GM23338 (cell line): ENCODE data around the gene NPAS4.

ENCODE experiments used
- CREB1 ChIP-seq: fragments of 250-450 bp; sonication (Bioruptor Pico); IDR thresholded peaks from 2 replicates; pipeline ENCODE4 v1.5.0; 2020; ENCODE audit warnings: low read depth, mild to moderate bottlenecking, moderate library complexity
- EZH2 ChIP-seq: fragments of 200-600 bp; sonication (generic); IDR thresholded peaks from one replicate; pipeline ENCODE4 v1.8.0; 2017; ENCODE audit warnings: antibody characterized with exemption, mild to moderate bottlenecking, low read depth; ENCODE audit not compliant: unreplicated experiment
- EZH2phosphoT487 ChIP-seq: fragments of 200-600 bp; sonication (generic); IDR thresholded peaks from one replicate; pipeline ENCODE4 v1.8.1; 2018; ENCODE audit warnings: antibody characterized with exemption; ENCODE audit not compliant: unreplicated experiment
- JUNB ChIP-seq: IDR thresholded peaks from one replicate; pipeline ENCODE4 v1.6.1; 2016; ENCODE audit warnings: antibody characterized with exemption; ENCODE audit not compliant: unreplicated experiment
- POLR2AphosphoS5 ChIP-seq: IDR thresholded peaks from 2 replicates; pipeline ENCODE4 v1.6.1; 2016; ENCODE audit warnings: antibody characterized with exemption, low read depth
- ZNF114 ChIP-seq: fragments of 250-450 bp; sonication (Bioruptor Pico); IDR thresholded peaks from 2 replicates; pipeline ENCODE4 v1.5.0; 2020; ENCODE audit warnings: mild to moderate bottlenecking, moderate library complexity
- TF ChIP-seq, protein P1 (sequence below), 2 experiments: fragments of 200-600 bp in 1 of 2; sonication (generic) in 1 of 2; conservative IDR thresholded peaks; 2 replicates each; pipeline versions ENCODE4 v1.5.1 to v1.6.1; 2016 to 2017; ENCODE audit warnings: antibody characterized with exemption in 2 of 2, low read depth in 2 of 2, mild to moderate bottlenecking in 2 of 2, moderate library complexity in 1 of 2
- TF ChIP-seq, protein P2 (sequence below): IDR thresholded peaks from one replicate; pipeline ENCODE4 v1.6.1; 2018; ENCODE audit warnings: antibody characterized with exemption; ENCODE audit not compliant: unreplicated experiment
- TF ChIP-seq, protein P3 (sequence below): fragments of 250-450 bp; sonication (Bioruptor Pico); IDR thresholded peaks from 2 replicates; pipeline ENCODE4 v1.5.0; 2020; ENCODE audit warnings: mild to moderate bottlenecking, moderate library complexity
- TF ChIP-seq, protein P4 (sequence below): IDR thresholded peaks from 2 replicates; pipeline ENCODE4 v1.6.1; 2016; ENCODE audit warnings: antibody characterized with exemption

DNA sequence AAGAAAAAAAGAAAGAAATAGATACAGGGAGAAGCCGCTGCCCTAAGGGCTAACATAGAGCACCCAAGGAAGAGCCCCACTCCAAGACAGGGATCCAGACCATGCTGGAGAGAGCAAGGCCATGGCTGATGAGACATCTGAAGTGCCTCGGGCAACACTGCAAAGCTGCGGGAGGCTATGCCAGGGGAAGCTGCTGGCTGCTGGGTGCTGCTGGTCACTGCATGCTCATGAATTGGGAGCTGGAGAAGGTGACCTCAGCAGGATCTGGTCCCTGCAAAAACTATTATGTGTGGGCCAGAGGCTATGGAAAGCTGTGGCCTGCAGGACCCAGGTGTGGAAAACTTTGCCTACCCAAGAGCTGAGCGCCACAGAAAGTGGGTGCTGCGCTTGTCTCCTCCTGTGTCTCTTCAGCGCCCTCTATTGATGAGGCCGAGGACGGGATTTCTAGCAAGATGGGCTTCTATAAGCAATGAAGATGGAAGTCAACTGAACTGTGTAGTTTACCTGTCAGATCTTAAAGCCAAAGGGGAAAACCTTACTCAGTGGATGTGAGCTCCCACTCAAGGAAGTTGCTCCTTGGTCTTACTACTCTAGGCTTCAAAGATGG is 32.0 kb upstream of the NPAS4 start:
- no peak for TF ChIP-seq POLR2AphosphoS5
- TF ChIP-seq JUNB: no peak
- TF ChIP-seq, protein P1, sequence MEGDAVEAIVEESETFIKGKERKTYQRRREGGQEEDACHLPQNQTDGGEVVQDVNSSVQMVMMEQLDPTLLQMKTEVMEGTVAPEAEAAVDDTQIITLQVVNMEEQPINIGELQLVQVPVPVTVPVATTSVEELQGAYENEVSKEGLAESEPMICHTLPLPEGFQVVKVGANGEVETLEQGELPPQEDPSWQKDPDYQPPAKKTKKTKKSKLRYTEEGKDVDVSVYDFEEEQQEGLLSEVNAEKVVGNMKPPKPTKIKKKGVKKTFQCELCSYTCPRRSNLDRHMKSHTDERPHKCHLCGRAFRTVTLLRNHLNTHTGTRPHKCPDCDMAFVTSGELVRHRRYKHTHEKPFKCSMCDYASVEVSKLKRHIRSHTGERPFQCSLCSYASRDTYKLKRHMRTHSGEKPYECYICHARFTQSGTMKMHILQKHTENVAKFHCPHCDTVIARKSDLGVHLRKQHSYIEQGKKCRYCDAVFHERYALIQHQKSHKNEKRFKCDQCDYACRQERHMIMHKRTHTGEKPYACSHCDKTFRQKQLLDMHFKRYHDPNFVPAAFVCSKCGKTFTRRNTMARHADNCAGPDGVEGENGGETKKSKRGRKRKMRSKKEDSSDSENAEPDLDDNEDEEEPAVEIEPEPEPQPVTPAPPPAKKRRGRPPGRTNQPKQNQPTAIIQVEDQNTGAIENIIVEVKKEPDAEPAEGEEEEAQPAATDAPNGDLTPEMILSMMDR (conservative IDR thresholded peaks at IDR 0.05; ENCODE audit: low read depth in 2 of 2): peak; percentile 84 to 93
- TF ChIP-seq EZH2phosphoT487: no peak
- TF ChIP-seq CREB1 (CRISPR knock-in tag): no peak
- TF ChIP-seq EZH2: no peak
- no peak for TF ChIP-seq ZNF114 (CRISPR knock-in tag)
- TF ChIP-seq, protein P2, sequence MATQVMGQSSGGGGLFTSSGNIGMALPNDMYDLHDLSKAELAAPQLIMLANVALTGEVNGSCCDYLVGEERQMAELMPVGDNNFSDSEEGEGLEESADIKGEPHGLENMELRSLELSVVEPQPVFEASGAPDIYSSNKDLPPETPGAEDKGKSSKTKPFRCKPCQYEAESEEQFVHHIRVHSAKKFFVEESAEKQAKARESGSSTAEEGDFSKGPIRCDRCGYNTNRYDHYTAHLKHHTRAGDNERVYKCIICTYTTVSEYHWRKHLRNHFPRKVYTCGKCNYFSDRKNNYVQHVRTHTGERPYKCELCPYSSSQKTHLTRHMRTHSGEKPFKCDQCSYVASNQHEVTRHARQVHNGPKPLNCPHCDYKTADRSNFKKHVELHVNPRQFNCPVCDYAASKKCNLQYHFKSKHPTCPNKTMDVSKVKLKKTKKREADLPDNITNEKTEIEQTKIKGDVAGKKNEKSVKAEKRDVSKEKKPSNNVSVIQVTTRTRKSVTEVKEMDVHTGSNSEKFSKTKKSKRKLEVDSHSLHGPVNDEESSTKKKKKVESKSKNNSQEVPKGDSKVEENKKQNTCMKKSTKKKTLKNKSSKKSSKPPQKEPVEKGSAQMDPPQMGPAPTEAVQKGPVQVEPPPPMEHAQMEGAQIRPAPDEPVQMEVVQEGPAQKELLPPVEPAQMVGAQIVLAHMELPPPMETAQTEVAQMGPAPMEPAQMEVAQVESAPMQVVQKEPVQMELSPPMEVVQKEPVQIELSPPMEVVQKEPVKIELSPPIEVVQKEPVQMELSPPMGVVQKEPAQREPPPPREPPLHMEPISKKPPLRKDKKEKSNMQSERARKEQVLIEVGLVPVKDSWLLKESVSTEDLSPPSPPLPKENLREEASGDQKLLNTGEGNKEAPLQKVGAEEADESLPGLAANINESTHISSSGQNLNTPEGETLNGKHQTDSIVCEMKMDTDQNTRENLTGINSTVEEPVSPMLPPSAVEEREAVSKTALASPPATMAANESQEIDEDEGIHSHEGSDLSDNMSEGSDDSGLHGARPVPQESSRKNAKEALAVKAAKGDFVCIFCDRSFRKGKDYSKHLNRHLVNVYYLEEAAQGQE: no peak
- TF ChIP-seq, protein P3, sequence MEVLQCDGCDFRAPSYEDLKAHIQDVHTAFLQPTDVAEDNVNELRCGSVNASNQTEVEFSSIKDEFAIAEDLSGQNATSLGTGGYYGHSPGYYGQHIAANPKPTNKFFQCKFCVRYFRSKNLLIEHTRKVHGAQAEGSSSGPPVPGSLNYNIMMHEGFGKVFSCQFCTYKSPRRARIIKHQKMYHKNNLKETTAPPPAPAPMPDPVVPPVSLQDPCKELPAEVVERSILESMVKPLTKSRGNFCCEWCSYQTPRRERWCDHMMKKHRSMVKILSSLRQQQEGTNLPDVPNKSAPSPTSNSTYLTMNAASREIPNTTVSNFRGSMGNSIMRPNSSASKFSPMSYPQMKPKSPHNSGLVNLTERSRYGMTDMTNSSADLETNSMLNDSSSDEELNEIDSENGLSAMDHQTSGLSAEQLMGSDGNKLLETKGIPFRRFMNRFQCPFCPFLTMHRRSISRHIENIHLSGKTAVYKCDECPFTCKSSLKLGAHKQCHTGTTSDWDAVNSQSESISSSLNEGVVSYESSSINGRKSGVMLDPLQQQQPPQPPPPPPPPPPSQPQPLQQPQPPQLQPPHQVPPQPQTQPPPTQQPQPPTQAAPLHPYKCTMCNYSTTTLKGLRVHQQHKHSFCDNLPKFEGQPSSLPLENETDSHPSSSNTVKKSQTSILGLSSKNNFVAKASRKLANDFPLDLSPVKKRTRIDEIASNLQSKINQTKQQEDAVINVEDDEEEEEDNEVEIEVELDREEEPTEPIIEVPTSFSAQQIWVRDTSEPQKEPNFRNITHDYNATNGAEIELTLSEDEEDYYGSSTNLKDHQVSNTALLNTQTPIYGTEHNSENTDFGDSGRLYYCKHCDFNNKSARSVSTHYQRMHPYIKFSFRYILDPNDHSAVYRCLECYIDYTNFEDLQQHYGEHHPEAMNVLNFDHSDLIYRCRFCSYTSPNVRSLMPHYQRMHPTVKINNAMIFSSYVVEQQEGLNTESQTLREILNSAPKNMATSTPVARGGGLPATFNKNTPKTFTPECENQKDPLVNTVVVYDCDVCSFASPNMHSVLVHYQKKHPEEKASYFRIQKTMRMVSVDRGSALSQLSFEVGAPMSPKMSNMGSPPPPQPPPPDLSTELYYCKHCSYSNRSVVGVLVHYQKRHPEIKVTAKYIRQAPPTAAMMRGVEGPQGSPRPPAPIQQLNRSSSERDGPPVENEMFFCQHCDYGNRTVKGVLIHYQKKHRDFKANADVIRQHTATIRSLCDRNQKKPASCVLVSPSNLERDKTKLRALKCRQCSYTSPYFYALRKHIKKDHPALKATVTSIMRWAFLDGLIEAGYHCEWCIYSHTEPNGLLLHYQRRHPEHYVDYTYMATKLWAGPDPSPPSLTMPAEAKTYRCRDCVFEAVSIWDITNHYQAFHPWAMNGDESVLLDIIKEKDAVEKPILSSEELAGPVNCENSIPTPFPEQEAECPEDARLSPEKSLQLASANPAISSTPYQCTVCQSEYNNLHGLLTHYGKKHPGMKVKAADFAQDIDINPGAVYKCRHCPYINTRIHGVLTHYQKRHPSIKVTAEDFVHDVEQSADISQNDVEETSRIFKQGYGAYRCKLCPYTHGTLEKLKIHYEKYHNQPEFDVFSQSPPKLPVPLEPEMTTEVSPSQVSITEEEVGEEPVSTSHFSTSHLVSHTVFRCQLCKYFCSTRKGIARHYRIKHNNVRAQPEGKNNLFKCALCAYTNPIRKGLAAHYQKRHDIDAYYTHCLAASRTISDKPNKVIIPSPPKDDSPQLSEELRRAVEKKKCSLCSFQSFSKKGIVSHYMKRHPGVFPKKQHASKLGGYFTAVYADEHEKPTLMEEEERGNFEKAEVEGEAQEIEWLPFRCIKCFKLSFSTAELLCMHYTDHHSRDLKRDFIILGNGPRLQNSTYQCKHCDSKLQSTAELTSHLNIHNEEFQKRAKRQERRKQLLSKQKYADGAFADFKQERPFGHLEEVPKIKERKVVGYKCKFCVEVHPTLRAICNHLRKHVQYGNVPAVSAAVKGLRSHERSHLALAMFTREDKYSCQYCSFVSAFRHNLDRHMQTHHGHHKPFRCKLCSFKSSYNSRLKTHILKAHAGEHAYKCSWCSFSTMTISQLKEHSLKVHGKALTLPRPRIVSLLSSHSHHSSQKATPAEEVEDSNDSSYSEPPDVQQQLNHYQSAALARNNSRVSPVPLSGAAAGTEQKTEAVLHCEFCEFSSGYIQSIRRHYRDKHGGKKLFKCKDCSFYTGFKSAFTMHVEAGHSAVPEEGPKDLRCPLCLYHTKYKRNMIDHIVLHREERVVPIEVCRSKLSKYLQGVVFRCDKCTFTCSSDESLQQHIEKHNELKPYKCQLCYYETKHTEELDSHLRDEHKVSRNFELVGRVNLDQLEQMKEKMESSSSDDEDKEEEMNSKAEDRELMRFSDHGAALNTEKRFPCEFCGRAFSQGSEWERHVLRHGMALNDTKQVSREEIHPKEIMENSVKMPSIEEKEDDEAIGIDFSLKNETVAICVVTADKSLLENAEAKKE (CRISPR knock-in tag): no peak
- TF ChIP-seq, protein P4, sequence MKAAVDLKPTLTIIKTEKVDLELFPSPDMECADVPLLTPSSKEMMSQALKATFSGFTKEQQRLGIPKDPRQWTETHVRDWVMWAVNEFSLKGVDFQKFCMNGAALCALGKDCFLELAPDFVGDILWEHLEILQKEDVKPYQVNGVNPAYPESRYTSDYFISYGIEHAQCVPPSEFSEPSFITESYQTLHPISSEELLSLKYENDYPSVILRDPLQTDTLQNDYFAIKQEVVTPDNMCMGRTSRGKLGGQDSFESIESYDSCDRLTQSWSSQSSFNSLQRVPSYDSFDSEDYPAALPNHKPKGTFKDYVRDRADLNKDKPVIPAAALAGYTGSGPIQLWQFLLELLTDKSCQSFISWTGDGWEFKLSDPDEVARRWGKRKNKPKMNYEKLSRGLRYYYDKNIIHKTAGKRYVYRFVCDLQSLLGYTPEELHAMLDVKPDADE: no peak
